GM19455 (cell line): Measurements from ENCODE around the gene PIGH.
A peak's percentile ranks its signal among the peaks of the same experiment; 100 is the strongest.
"Not testable (repeated sequence)": the region's sequence is repeated elsewhere in the genome, so short reads cannot be mapped to it uniquely, and the experiment has no call there.

Experiments used
- ATAC-seq: cut with Tn5 transposase; IDR thresholded peaks from one replicate; pipeline ENCODE4 v1.9.1; 2021; ENCODE audit not compliant: unreplicated experiment

PIGH gene, protein sequence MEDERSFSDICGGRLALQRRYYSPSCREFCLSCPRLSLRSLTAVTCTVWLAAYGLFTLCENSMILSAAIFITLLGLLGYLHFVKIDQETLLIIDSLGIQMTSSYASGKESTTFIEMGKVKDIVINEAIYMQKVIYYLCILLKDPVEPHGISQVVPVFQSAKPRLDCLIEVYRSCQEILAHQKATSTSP

DNA sequence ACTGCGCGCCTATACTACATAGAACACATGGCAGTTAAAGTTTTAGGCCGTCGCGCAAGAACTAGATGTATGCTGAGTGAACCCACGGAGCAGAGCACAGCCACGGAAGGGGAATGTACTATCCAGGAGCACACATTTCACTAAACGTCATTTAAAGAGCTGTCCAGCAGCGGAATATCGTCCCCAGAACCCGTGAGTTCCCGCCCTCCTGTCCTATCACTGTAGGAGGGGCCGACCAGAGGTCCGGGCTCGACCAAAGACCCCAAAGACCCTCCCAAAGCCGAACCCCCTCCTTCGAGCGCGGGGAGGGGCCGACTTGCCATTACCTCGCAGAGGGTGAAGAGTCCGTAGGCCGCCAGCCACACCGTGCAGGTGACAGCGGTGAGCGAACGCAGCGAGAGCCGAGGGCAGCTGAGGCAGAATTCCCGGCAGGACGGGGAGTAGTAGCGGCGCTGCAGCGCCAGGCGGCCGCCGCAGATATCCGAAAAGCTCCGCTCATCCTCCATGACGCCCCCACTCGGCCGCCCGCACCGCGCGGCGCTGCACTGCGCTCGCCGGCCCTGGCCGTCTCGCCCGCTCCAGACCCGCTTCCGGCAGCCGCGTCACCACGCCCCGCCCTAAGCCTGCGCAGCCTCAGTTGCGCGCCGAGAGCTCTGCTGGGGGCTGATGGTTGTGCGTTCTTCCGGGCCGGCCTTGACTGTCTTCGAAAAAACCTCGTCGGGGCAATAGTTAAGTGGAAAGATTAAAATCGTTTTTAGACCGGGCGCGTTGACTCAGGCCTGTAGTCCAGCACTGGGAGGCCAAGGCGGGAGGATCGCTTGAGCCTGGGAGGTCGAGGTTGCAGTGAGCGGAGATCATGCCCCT lies at the start of gene PIGH:
TSS of gene PIGH (minus strand) at position 571 of the 864 bp plus-strand sequence. CDS start at position 506, 65 bp downstream.
- peak; percentile 89 for ATAC-seq

DNA sequence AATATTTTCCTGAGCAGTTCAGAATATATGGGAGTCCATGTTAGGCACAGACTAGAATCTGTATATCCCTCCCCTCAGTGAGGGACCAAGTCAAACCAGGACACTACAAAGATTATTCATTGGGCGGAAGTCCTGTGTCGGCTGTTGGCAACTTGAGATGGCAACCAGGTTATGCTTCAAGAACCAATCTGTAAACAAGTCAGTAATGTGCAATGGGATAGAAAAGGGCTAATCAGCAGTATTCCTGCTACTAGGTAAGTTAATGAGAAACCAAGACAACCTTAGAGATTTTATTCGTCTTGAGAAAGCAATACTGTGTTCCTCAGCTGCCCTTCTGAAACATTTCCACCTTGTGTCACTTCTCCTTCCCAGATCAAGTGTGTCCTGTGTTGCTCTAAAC lies 46.1 kb upstream of the PIGH start:
- no peak for ATAC-seq

DNA sequence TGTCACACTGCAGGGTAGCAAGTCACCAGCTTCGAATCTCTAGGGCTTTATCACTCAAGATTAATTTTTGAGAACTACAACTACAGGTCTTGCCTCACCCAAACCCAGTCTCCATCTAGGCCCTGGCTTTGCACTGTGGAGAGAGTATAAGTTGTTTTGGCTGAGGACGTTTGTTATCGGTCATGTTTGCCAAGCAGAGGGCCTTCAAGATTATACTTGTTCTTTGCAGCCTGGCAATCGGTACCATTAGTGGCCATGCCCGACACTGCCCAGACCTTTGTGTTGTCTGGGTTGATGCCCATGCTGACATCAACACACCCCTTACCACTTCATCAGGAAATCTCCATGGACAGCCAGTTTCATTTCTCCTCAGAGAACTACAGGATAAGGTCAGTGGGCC lies 45.3 kb upstream of the PIGH start:
- no peak for ATAC-seq

DNA sequence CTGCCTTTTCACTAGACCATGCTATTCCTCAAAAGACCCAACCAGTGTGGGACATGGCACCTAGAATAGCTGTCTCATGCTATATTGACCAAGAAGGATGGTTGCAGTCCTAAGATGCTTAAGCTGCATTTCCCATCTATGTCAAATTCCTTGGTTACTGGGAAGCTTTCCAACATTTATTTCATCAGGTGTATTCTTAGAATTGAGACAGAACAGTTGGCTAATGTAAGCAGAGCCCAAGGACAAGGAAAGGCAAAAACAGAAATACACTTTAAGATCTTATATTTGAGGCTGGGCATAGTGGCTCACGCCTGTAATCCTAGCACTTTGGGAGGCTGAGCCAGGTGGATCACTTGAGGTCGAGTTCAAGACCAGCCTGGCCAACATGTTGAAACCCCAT lies 44.4 kb upstream of the PIGH start:
- no peak for ATAC-seq

DNA sequence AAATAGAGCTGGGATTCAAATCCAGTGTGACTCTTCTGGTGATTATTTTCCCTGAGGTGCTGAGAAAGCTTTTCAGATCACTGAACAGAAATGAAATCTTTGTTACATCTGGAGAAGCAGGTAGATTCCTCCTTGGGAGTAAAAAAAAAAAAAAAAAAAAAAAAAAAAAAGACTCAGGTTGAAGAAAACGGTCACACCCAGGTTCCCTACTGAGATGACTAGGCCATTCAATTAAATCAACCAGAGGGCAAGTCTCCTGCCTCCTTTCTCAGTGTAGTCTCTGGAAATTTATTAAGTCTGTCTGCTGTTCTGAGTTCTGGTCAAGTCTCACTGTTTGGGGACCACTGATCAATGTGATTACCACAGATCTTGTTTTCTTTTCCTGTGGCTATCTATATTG lies 43.6 kb upstream of the PIGH start:
- ATAC-seq = no peak

- no peak for ATAC-seq
Observed at GRCh38 chr14:67641902-67642749, 42.1 kb upstream of the PIGH start.

GRCh38 chr14:67641480-67641879 lies 41.4 kb upstream of the PIGH start:
- no peak for ATAC-seq

DNA sequence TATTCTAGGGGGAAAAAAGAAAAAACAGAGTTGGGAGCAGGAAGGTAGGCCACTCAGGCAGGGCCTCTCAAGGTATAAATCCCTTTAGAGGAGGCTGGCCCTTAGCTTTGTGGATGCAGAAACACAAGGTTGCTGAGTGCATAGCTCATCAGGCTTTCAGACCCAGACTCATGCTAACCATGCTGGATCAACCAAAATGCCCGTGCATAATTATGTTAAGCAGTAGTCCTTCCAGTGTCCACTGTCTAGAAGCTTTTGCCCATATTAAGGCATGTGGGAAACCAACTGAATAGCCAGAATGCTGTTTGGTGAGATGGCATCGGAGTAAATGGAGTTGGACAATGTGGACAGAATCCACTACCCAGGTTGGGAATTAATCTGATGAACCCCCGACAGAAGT lies 38.6 kb upstream of the PIGH start:
- no peak for ATAC-seq

DNA sequence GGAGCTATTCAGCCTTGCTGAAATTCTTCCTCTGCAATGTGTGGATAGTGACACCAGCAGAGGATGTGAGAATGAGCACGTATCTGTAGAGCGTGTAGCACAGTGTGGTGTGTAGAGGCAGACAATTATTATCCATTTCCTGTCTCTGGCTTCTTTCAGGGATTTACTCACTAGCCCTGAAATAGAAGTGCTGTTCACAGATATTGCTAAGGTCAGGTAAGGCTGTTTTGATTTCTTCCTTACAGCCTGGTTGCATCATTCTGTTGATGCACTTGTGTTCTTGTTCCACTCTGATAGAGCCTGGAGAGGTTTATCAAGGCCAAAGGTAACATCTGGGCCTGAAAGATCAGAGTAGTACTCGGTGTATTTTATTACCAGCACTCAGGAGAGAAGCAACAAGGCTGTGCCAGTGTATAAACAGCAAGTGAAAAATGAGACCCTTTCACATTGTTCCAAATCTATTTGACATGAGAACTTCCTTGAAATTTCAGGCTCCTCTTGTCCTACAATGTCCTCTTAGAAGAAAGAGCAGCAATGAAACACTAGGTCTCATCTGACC lies 36.4 kb upstream of the PIGH start:
- ATAC-seq = no peak

DNA sequence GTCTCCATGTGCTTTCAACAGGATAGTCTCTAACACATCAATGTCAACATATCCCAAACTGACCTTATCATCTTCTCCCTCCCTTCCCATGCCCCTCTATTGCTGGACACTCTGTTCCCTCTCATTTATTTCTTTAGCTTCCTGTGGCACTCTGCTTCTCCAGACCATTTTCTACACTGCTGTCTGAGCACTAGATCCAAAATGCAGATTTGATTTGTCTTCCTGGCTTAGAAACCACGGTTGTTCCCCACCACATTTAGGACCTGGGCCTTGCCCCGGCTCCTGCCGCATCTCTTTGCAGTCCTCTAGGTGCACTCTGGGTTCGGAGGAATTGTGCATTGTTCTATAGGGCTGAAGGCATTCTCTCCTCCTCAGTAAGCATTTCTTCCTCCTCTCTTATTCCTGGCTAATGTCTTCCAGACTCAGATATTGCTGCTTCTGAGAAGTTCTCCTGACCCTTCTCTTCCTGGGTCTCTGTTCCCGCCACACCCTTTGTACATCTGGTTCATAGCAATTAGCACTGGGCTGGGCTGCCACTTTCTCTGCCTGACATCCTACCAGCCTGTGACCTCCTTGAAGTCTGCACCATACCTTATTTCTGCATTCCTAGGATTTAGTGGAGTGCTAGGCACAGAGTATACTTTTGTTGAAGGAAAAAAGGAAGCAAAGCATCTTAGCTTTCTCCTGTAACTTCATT lies 33.5 kb upstream of the PIGH start:
- no peak for ATAC-seq

GRCh38 chr14:67630938-67631337 lies 30.9 kb upstream of the PIGH start:
- ATAC-seq = no peak

DNA sequence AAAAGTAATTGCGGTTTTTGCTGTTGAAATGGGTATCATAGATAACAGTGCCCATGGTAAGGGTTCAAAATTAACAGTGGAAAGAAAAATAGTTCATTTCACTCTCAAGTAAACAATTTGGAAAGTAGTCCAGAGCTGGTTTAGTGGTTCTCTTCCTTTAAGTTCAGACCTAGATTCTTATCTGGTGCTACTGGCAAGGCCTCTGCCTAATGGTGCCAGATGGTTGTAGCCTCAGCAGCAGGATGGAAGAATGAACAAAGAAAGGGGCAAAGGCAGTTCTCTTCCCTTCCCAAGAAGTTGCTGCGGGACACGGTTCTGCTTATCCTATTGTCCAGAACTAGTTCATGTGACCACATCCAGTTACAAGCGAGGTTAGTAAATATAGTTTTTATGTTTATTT lies 30.1 kb upstream of the PIGH start:
- no peak for ATAC-seq

- ATAC-seq = no peak
Observed at GRCh38 chr14:67627519-67627918, 27.5 kb upstream of the PIGH start.

- not testable (repeated sequence) for ATAC-seq
Observed at GRCh38 chr14:67626131-67626530, 26.1 kb upstream of the PIGH start.

- ATAC-seq = no peak
Observed at GRCh38 chr14:67623114-67623513, 23.0 kb upstream of the PIGH start.

GRCh38 chr14:67622675-67623074 lies 22.6 kb upstream of the PIGH start:
- ATAC-seq = no peak

- ATAC-seq = no peak
Observed at GRCh38 chr14:67620217-67620785, 20.2 kb upstream of the PIGH start.

GRCh38 chr14:67619446-67620216 lies 19.6 kb upstream of the PIGH start, which contains the start of gene ARG2:
ARG2 (plus strand) TSS chr14:67619920; CDS start chr14:67619978, 58 bp downstream.
- peak; percentile 86 for ATAC-seq

GRCh38 chr14:67618617-67619063 lies 18.6 kb upstream of the PIGH start:
- no peak for ATAC-seq
